ENCODE data around the gene PHLDB3. TPM values are rescaled to one million over a fixed set of nuclear protein-coding genes. Genes with fewer than 3 reads are reported as not detected.
"Not testable (repeated sequence)": the region's sequence is repeated elsewhere in the genome, so short reads cannot be mapped to it uniquely, and the experiment has no call there.

The PHLDB3 gene
- total RNA-seq, 2 experiments from 2014 or later, result 19.8 to 22.1 TPM

DNA sequence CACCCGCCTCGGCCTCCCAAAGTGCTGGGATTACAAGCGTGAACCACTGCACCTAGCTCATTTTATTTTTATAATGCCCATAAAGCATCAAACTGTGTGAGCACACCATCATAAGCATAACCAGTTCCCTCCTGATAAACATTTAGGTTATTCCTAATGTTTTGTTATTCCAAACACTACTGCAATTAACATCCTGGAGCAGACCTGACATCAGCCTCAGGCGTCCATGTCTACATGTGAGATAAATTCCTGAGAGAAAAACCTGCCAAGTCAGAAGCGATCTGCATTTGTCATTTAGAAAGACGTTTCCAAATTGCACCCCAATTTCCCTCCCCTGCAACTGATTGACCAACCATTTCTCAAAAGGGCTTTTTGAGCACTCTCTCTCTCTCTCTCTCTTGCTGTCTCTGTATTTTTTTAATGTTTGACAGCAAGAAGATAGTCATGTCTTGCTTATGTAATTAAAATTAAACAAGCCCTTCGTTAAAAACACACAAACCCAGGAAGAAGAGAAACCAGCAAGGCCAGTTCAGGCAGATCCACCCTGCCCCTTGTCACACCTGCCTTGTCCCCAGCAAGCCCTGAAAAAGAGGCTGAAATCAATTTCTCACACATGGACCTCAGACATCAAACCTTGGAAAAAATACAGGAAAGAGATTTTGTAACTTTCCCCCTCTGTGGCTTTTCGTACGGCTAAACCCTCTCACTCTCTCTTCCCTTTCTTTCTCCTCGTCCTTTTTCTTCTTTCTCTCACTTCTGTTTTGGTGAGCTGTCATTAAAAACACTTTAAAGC lies 49.0 kb downstream of the PHLDB3 start:
- Mint-ChIP-seq H3K9me3 (peaks cover 6% of the 10 kb centered on the region), H3K4me3 (no peak overlapping the region), H3K36me3 (no peaks in the 10 kb centered on the region), H3K27me3 (no peaks in the 10 kb centered on the region), H3K4me1 (peaks cover 6% of the 10 kb centered on the region), H3K27ac (no peak overlapping the region)
- POLR2A ChIA-PET, result interaction anchor here (0.5 kb wide), 1 partner anchor 22 kb away, joined by 3 read pairs; no protein-coding TSS in a partner anchor
- DNase-seq, result no peak
- ATAC-seq (ENCODE audit: low read depth), result no peak

DNA sequence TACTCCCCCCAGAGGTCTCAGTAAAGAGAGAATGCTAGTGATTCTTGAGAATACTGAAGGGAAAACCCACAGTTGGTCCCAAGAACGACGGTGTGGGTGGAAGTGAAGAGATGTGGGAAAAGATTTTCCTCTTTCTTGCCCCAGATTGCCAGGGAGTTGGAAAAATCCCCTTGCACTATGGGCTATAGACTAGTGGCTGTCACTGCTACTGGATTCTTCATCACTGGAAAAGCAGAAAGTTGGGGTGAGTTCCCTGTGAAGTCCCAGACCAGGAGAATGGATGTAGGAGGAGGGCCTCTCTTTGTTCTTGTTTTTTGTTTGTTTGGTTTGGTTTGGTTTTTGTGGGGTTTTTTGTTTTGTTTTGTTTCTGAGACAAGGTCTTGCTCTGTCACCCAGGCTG lies 50.5 kb downstream of the PHLDB3 start:
- POLR2A ChIA-PET, result no interaction called here
- no peak overlapping the region for H3K4me3 Mint-ChIP-seq
- DNase-seq, result no peak
- no peak overlapping the region for H3K27ac Mint-ChIP-seq
- H3K27me3 Mint-ChIP-seq, result no peaks in the 10 kb centered on the region
- no peak for ATAC-seq (ENCODE audit: low read depth)
- peaks cover 6% of the 10 kb centered on the region for H3K9me3 Mint-ChIP-seq
- no peaks in the 10 kb centered on the region for H3K36me3 Mint-ChIP-seq
- H3K4me1 Mint-ChIP-seq, result peaks cover 6% of the 10 kb centered on the region

DNA sequence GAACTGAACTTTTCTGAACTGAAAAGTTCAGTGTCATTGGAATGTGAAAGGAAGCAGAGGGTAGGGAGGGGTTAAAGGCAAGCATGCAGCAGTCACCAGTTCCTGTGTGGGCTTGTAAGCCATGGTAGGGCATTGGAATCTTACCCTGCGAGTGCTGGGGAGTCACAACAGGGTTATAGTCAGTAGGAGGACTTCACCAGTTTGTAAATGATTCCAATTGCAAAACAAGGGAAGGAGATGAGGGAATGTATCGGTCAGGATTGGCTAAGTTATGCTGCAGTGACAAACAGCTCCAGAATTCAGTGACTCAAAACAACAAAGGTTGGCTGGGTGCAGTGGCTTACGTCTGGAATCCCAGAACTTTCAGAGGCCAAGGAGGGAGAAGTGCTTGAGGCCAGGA lies 52.0 kb downstream of the PHLDB3 start:
- POLR2A ChIA-PET, result no interaction called here
- Mint-ChIP-seq H3K36me3 (no peaks in the 10 kb centered on the region), H3K27me3 (no peaks in the 10 kb centered on the region), H3K4me1 (peaks cover 6% of the 10 kb centered on the region), H3K27ac (no peak overlapping the region), H3K4me3 (no peak overlapping the region), H3K9me3 (peaks cover 6% of the 10 kb centered on the region)
- DNase-seq, result no peak
- no peak for ATAC-seq (ENCODE audit: low read depth)

DNA sequence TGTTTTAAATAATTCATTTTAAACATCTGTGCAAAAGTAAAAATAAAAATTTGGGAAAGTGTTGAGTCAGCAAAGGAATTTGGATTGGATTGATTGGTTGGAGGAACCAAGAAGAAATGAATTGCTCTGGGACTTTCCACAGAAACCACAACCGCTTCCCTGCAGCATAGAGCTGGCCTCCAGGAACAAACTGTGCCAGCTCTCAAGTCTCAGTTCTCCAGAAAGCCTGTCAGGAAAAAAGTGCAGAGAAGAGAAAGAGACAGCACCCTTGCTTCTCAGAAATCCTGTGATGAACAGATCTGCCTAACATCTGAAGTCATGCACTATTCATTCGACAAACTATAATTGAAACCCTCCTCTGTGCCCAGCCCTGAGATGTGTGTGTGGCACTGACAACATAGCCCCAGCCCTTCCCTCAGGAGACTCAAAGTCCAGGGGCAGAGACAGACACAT lies 54.0 kb downstream of the PHLDB3 start:
- Mint-ChIP-seq H3K27me3 (no peaks in the 10 kb centered on the region), H3K4me3 (no peak overlapping the region), H3K9me3 (peaks cover 6% of the 10 kb centered on the region), H3K27ac (no peak overlapping the region), H3K4me1 (peaks cover 6% of the 10 kb centered on the region), H3K36me3 (no peaks in the 10 kb centered on the region)
- no peak for DNase-seq
- no peak for ATAC-seq (ENCODE audit: low read depth)
- POLR2A ChIA-PET, result interaction anchor here (0.5 to 0.7 kb wide), 2 partner anchors 12 to 64 kb away, joined by 3 read pairs; no protein-coding TSS in a partner anchor

DNA sequence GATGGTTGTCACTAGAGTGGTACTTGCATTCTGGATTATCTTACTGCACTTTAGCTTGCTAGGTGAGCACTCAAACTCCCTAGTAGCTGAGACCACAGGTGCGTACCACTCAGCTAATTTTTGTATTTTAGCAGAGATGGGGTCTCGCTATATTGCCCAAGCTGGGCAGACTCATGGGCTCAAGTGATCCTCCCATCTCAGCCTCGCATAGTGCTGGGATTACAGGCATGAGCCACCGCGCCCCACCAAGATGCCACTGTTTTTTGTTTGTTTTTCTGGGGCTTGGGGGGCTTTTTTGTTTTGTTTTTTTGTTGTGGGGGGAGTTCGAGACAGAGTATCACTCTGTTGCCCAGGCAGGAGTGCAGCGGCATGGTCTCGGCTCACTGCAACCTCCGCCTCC lies 56.9 kb downstream of the PHLDB3 start:
- H3K27me3 Mint-ChIP-seq, result no peaks in the 10 kb centered on the region
- ATAC-seq (ENCODE audit: low read depth), result no peak
- H3K36me3 Mint-ChIP-seq, result no peaks in the 10 kb centered on the region
- H3K4me1 Mint-ChIP-seq, result peaks cover 14% of the 10 kb centered on the region
- H3K27ac Mint-ChIP-seq, result no peak overlapping the region
- no peak overlapping the region for H3K4me3 Mint-ChIP-seq
- POLR2A ChIA-PET, result interaction anchor here (0.5 to 3.3 kb wide), 6 partner anchors 13 to 78 kb away, joined by 3 to 31 read pairs (median 6); partner anchors contain the start of gene PHLDB3
- H3K9me3 Mint-ChIP-seq, result peaks cover 5% of the 10 kb centered on the region
- DNase-seq, result no peak

DNA sequence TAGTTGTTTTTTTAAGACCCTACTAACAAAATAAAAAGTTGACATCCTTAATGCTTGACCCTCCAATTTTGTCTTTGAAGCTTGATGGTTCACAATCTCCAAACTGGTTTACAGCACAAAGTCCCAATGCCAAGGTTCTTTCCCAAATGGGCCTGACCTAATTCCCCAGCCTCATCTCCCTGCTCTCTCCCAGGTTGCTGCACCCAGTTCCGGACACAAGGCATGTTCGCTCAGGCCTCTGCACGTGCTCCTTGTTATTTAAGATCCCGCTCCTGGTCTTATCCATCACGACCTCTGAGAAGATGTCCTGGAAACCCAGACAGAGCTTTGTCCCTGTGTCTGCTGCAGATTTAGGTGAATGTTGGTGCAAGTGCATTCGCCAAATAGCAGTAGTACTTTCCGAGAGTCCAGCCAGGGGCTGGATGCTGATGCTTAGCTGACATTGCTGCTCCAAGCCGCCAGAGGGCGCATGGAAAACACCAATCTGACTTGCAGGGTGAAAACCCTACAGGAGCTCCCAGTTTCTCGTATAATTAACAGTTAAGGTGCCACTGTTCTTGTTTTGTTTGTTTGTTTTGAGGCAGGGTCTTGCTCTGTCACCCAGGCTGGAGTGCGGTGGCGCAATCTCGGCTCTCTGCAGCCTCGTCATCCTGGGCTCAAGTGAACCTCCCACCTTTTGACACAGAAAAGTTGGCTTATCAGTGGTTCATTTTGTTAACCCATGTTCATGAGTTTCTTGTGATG lies 57.6 kb downstream of the PHLDB3 start:
- no peaks in the 10 kb centered on the region for H3K27me3 Mint-ChIP-seq

DNA sequence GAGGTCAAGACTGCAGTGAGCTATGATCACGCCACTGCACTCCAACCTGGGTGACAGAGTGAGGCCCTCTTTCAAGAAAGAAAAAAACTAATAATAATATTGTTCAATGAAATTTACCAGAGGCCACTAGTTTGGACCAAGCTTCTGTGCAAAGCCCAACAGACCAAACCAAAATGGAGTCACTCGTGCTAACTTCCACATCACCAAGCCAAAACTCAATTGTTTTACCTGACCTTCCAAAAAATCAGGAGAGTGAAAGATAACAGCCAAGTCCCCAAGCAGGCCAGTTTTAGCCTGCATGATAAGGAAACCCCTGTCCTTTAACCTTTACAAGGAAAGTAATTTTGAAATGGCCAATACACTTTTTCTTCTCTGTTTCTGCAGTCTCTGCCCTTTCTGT lies 59.1 kb downstream of the PHLDB3 start:
- no peak overlapping the region for H3K4me3 Mint-ChIP-seq
- H3K9me3 Mint-ChIP-seq, result no peaks in the 10 kb centered on the region
- no peak for DNase-seq
- no peaks in the 10 kb centered on the region for H3K36me3 Mint-ChIP-seq
- no peak for ATAC-seq (ENCODE audit: low read depth)
- POLR2A ChIA-PET, result interaction anchor here (0.9 kb wide), 1 partner anchor 74 kb away, joined by 3 read pairs; no protein-coding TSS in a partner anchor
- H3K27me3 Mint-ChIP-seq, result no peaks in the 10 kb centered on the region
- peaks cover 8% of the 10 kb centered on the region for H3K4me1 Mint-ChIP-seq
- no peak overlapping the region for H3K27ac Mint-ChIP-seq

More for the DNA sequence above, 57.6 kb downstream of the PHLDB3 start:
- H3K9me3 Mint-ChIP-seq, result no peaks in the 10 kb centered on the region
- peaks cover 11% of the 10 kb centered on the region for H3K4me1 Mint-ChIP-seq
- H3K4me3 Mint-ChIP-seq, result no peak overlapping the region
- ATAC-seq (ENCODE audit: low read depth), result peak; percentile 83
- H3K27ac Mint-ChIP-seq, result peak overlapping the region; percentile 4
- no peaks in the 10 kb centered on the region for H3K36me3 Mint-ChIP-seq
- peak; percentile 80 for DNase-seq
- POLR2A ChIA-PET, result interaction anchor here (1.0 to 3.3 kb wide), 6 partner anchors 14 to 148 kb away, joined by 3 to 31 read pairs (median 6); partner anchors contain the start of gene PHLDB3

DNA sequence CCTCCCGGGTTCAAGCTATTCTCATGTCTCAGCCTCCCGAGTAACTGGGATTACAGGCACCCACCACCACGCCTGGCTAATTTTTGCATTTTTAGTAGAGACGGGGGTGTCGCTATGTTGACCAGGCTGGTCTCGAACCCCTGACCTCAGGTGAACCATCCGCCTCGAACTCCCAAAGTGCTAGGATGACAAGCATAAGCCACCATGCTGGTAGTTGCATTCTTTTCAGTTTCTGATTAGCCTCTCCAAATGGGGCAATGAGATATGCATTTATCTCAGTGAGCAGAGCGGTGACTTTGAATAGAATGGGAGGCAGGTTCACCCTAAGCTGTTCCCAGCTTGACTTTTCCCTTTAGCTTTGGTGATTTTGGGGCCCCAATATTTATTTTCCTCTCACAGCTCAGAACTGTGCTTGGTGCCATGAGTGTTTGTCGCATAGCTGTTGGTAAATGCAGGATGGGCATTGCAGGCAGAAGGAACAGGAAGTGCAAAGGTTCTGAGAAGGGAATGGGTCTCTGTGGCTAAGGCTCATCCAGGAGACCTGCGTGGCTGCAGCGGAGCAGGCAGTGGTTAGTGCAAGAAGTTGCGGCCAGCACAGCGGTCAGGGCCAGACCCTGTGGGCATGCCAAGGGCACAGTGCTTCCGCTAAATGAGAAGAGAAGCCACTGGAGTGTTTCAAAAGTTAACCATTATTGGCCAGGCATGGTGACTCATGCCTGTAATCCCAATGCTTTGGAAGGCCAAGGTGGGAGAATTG lies 59.8 kb downstream of the PHLDB3 start:
- Mint-ChIP-seq H3K27ac (no peak overlapping the region), H3K27me3 (no peaks in the 10 kb centered on the region), H3K9me3 (no peaks in the 10 kb centered on the region), H3K4me1 (peaks cover 9% of the 10 kb centered on the region), H3K4me3 (no peak overlapping the region), H3K36me3 (no peaks in the 10 kb centered on the region)
- ATAC-seq (ENCODE audit: low read depth) (no peak), DNase-seq (no peak)
- POLR2A ChIA-PET, result interaction anchor here (0.6 to 0.9 kb wide), 2 partner anchors 41 to 75 kb away, joined by 3 read pairs; no protein-coding TSS in a partner anchor

DNA sequence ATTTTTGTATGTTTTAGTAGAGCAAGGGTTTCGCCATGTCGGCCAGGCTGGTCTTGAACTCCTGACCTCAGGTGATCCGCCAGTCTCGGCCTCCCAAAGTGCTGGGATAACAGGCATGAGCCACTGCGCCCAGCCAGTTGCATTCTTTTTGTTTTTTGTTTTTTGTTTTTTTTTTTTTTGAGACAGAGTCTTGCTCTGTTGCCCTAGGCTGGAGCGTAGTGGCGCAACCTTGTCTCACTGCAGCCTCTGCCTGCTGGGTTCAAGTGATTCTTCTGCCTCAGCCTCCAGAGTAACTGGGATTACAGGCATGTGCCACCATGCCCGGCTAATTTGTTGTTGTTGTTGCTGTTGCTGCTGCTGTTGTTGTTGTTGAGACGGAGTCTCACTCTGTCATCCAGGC lies 60.5 kb downstream of the PHLDB3 start:
- peaks cover 12% of the 10 kb centered on the region for H3K4me1 Mint-ChIP-seq
- H3K27me3 Mint-ChIP-seq; H3K27ac Mint-ChIP-seq; H3K4me3 Mint-ChIP-seq; H3K36me3 Mint-ChIP-seq; H3K9me3 Mint-ChIP-seq; ATAC-seq (ENCODE audit: low read depth); DNase-seq: not testable (repeated sequence)
- POLR2A ChIA-PET, result interaction anchor here (0.6 kb wide), 1 partner anchor 42 kb away, joined by 3 read pairs; no protein-coding TSS in a partner anchor

DNA sequence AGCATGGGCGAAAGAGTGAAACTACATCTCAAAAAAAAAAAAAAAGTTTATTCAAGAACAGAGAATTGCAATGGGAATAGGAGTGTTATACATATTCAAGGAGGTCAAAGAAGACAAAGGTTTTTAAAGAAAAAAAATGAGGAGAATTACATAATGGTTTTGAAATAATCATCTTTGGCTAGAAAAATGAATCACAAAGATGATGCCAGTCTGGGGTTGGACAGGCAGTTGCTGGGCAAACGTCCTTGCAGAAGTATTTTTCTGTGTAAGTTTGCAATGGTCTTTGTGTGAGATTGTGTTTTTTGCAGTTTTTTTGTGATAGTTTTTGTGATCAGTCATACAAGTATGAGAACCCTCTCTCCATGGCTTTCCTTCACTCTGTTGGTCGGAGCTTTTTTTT lies 62.8 kb downstream of the PHLDB3 start:
- POLR2A ChIA-PET, result no interaction called here
- ATAC-seq (ENCODE audit: low read depth) (no peak), DNase-seq (no peak)
- no peaks in the 10 kb centered on the region for H3K36me3 Mint-ChIP-seq
- H3K4me3 Mint-ChIP-seq, result no peak overlapping the region
- H3K4me1 Mint-ChIP-seq, result peaks cover 25% of the 10 kb centered on the region
- H3K27ac Mint-ChIP-seq, result no peak overlapping the region
- H3K9me3 Mint-ChIP-seq, result peaks cover 1% of the 10 kb centered on the region
- H3K27me3 Mint-ChIP-seq, result no peaks in the 10 kb centered on the region

DNA sequence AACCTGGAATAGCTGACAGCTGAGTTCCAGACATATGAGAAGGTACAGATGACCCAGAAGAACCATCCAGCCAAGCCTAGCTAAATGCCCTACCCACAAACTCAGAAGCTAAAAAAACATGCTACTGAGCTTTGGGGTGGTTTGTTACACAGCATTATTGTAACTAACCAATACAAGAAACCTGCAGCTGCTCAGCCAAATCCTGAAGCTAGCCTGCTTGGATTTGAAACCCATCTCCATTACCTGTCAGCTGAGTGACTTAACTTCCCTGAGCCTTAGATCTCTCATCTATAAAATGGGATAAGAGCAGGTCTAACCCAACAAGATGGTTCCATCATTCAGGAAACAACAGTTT lies 64.9 kb downstream of the PHLDB3 start:
- Mint-ChIP-seq H3K4me1 (peaks cover 22% of the 10 kb centered on the region), H3K9me3 (peaks cover 1% of the 10 kb centered on the region), H3K4me3 (peak overlapping the region; percentile 29), H3K27me3 (no peaks in the 10 kb centered on the region), H3K27ac (peak overlapping the region; percentile 77), H3K36me3 (no peaks in the 10 kb centered on the region)
- DNase-seq, result no peak
- no peak for ATAC-seq (ENCODE audit: low read depth)
- POLR2A ChIA-PET, result interaction anchor here (1.1 to 2.6 kb wide), 5 partner anchors 24 to 93 kb away, joined by 7 to 19 read pairs (median 8); partner anchors contain the start of genes ETHE1, PHLDB3 and ZNF575

DNA sequence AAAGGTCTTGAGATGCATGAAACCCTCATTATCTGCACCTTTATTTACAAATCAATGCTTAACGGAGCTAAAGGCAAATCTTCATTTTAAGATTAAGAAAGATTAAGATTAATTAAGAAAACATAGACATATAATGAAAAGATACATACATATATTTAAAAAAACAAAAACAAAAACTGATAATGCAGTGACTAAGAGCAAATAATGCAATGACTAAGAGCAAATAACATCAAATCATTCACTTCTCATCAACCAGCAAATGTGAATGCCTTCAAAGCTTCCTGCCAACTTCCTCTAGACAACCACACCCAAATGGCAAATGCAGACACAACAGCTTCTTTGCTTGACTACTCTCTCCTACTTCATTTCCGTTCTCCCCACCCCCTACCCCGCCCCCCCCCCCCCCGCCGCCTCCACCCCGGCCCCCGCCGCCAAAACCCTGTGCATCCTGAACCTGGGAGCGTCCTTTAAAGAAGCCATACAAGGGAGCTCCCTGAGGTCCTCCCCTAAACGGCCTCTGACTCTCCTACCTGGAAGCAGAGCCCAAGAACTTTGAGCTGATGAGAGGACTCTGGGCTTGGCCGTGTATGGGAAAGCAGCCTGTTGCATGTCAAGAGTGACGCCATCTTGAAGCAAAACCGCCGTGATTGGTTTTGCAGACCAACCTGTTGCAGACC lies 65.4 kb downstream of the PHLDB3 start:
- H3K4me1 Mint-ChIP-seq, result peaks cover 19% of the 10 kb centered on the region
- peaks cover 1% of the 10 kb centered on the region for H3K9me3 Mint-ChIP-seq
- no peaks in the 10 kb centered on the region for H3K36me3 Mint-ChIP-seq
- DNase-seq, result peak; percentile 46
- ATAC-seq (ENCODE audit: low read depth), result peak; percentile 85
- POLR2A ChIA-PET, result interaction anchor here (0.6 to 2.6 kb wide), 8 partner anchors 24 to 316 kb away, joined by 3 to 19 read pairs (median 8); partner anchors contain the start of genes ETHE1, PHLDB3, SMG9 and ZNF575
- H3K27me3 Mint-ChIP-seq, result no peaks in the 10 kb centered on the region
- peak overlapping the region; percentile 48 for H3K4me3 Mint-ChIP-seq
- H3K27ac Mint-ChIP-seq, result peak overlapping the region; percentile 77
